ENCODE data around the gene OTOGL.

The OTOGL gene

GRCh38 chr12:80364056-80364455 lies 264.7 kb downstream of the OTOGL start:
- H3K36me3 ChIP-seq (ENCODE audit: control insufficient read depth in 2 of 2, insufficient read depth in 1 of 2, low read length in 2 of 2): no peaks in the 10 kb centered on the region
- POLR2A ChIA-PET: no interaction called here
- H3K27ac ChIP-seq (ENCODE audit: extremely low read depth, low read depth, low read length): no peak overlapping the region
- H3K9me3 ChIP-seq (ENCODE audit: control insufficient read depth, insufficient read depth, low read depth, low read length): no peaks in the 10 kb centered on the region
- CTCF ChIA-PET: no interaction called here
- no peaks in the 10 kb centered on the region for H3K4me1 ChIP-seq (ENCODE audit: control insufficient read depth, insufficient read depth, low read length)
- H3K4me3 ChIP-seq (ENCODE audit: low read depth, low read length): no peak overlapping the region
- no peak for TF ChIP-seq ZFP41 (tag by site-specific recombination; IDR thresholded peaks at IDR 0.05; ENCODE audit: borderline replicate concordance)
- no peak for TF ChIP-seq ZNF184 (tag by site-specific recombination; IDR thresholded peaks at IDR 0.05)
- no peak for TF ChIP-seq ZNF837 (tag by site-specific recombination; IDR thresholded peaks at IDR 0.05)
- no peak for TF ChIP-seq TRIM28 (IDR thresholded peaks at IDR 0.05; ENCODE audit: borderline replicate concordance, low read length)
- no peak for TF ChIP-seq MEIS1 (CRISPR knock-in tag; IDR thresholded peaks at IDR 0.05; ENCODE audit: borderline replicate concordance)
- no peak for TF ChIP-seq HIC1 (tag by site-specific recombination; IDR thresholded peaks at IDR 0.05)
- no peak for TF ChIP-seq ZNF391 (tag by site-specific recombination; IDR thresholded peaks at IDR 0.05; ENCODE audit: borderline replicate concordance, low read depth)
- no peak for TF ChIP-seq ZNF571 (tag by site-specific recombination; IDR thresholded peaks at IDR 0.05)
- no peak for TF ChIP-seq KLF17 (tag by site-specific recombination; IDR thresholded peaks at IDR 0.05)
- TF ChIP-seq SETDB1 (IDR thresholded peaks at IDR 0.05; ENCODE audit: insufficient read length, low read length): no peak
- no peak for TF ChIP-seq ZNF19 (tag by site-specific recombination; IDR thresholded peaks at IDR 0.05; ENCODE audit: low read depth)
- TF ChIP-seq ZNF580 (tag by site-specific recombination; IDR thresholded peaks at IDR 0.05): no peak
- TF ChIP-seq ZNF221 (tag by site-specific recombination; IDR thresholded peaks at IDR 0.05; ENCODE audit: borderline replicate concordance): no peak
- TF ChIP-seq ZNF121 (tag by site-specific recombination; IDR thresholded peaks at IDR 0.05): no peak
- no peak for TF ChIP-seq ZBTB11 (tag by site-specific recombination; conservative IDR thresholded peaks at IDR 0.05; ENCODE audit: low read depth)
- TF ChIP-seq PRDM4 (tag by site-specific recombination; IDR thresholded peaks at IDR 0.05): no peak
- TF ChIP-seq PRDM2 (tag by site-specific recombination; IDR thresholded peaks at IDR 0.05; ENCODE audit: borderline replicate concordance): no peak
- no peak for TF ChIP-seq PRDM6 (tag by site-specific recombination; IDR thresholded peaks at IDR 0.05)
- no peak for TF ChIP-seq ZNF645 (tag by site-specific recombination; IDR thresholded peaks at IDR 0.05)
